Mesenteric fat pad (tissue), 1 donor: ENCODE data around the gene DOK4. TPM values are rescaled to one million over a fixed set of nuclear protein-coding genes. Genes with fewer than 3 reads are reported as not detected.
A peak's percentile ranks its signal among the peaks of the same experiment; 100 is the strongest.

Experiments used
- DNase-seq: peaks from one replicate; pipeline ENCODE4 v3.0.0-alpha.2; 2020; ENCODE audit warnings: low spot score
- long read RNA-seq: library from polyadenylated mRNA; unstranded; transcript quantifications from one replicate; pipeline ENCODE4 v2.0.0, GENCODE V29; 2020
- total RNA-seq: library from RNA; stranded (reverse); fragmentation: NEBNext Ultra II Directional; extraction: Animal tissue kit (Norgen Biotek cat#: 25700); gene quantifications from one replicate; pipeline ENCODE4 v1.2.1, GENCODE V29; 2021
- donor health status: DM: yes; HTN: yes; CAD: no.

The DOK4 gene
- 7.3 TPM for total RNA-seq
- long read RNA-seq, transcript DOK4-218 (8 exons, 1,848 nt): major isoform, 5 of 22 reads
- long read RNA-seq, partial matches to known transcripts: 1 of 22 reads
- long read RNA-seq, other reads (novel, unspliced or antisense): 14 of 22 reads

GRCh38 chr16:57485916-57486857 lies at the start of gene DOK4:
TSS of gene DOK4 (minus strand) at chr16:57486493. CDS start at chr16:57479507, 6,986 bp downstream.
- peak; percentile 96 for DNase-seq

DNA sequence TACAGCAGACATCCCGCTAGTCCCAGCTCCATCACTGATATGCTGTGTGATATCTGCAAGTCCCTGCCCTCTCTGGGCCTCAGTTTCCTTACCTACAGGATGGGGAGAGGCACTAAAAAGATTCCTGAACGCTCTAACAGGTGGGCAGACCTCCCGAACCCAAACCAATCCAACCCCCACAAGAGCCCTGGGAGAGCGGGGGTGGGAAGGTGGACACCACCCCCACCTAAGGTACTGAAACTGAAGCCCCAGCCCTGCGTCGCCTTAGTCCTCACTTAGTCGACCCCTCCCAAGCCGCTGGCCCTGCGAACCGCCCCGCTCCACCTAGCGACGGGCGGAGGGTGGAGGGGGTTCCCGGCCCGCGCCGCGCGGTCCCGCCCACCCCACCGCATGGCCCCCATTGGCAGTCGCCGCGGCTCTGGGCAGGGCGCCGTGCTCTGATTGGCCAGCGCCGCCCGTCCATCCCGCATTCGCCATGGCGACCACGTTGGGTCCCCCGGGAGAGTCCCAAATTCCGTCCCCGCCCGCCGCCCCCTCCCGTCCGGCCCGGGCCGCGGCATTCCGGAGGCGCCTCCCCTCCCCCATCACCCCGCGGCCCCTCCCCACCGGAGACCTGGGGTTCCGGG lies 49.5 kb upstream of the DOK4 start:
- peak; percentile 96 for DNase-seq

DNA sequence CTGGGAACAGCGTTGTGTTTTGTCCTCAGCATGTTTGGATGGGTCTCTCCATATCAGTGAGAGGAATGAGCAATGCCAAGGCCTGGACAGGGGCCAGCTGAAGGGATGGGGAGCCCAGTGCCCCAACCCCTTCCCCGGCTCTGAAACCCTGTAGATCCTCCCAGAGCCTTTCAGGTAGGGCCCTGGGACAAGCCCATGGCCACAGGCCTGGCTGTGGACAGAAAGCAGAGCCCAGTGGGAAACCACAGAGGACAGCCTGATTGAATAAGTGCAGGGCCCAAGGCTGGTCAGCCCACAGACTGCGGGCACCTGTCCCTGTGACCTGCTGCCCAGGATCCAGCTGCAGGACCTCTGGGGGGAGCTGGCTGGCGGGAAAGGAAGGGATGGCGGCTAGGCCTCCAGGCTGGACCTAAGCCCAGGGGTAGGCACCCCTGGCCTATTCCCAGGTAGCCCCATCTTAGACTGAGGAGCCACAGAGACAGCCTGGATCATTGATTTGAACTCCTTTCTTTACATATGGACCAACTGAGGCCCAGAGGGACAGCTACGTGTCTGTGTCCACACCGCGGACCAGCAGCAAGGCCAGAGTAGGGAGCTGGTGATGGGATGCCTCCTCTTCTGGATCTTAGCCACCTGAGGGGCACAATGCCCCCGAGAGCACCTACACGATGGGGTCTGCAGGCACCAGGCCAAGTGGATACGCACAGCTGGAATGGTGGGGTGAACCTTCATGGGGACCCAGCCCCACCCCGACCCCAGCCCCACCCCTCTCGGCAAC lies 48.8 kb upstream of the DOK4 start:
- peak; percentile 88 for DNase-seq

GRCh38 chr16:57534337-57534880 lies 48.1 kb upstream of the DOK4 start:
- no peak for DNase-seq

DNA sequence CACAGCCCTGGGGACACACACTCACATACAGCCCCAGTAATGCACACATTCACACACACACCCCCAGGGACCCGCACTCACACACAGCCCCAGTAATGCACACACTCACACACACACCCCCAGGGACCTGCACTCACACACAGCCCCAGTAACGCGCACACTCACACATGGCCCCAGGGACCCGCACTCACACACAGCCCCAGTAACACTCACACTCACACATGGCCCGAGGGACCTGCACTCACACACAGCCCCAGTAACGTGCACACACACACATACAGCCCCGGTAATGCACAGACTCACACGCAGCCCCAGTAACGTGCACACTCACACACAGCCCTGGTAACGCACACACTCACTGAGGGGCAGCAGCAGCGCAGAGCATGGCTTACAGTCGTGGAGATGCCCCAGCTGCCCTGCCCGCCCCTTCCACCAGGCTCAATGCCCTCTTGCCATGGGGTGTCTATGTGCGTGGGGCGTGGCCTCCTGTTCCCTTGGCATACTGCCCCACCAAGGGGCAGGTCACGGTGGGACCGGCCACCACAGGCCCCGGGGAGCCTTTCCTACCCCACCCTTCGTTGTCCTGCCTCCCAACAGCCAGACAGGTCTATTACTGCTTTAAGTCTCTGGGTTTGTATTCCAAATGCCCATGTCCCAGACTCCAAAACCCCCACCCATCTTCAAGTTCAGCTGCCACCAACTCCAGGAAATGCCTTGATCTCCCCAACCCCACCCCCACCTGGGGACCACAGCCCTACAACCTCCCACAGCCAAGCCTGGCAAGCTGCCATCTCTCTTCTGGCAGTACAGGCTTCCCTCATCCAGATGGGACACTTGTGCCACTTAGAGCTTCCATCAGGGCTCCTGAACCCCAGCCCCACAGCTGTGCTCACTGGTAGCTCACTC lies 47.4 kb upstream of the DOK4 start:
- peak; percentile 88 for DNase-seq

GRCh38 chr16:57532266-57532625 lies 46.0 kb upstream of the DOK4 start:
- peak; percentile 84 for DNase-seq

DNA sequence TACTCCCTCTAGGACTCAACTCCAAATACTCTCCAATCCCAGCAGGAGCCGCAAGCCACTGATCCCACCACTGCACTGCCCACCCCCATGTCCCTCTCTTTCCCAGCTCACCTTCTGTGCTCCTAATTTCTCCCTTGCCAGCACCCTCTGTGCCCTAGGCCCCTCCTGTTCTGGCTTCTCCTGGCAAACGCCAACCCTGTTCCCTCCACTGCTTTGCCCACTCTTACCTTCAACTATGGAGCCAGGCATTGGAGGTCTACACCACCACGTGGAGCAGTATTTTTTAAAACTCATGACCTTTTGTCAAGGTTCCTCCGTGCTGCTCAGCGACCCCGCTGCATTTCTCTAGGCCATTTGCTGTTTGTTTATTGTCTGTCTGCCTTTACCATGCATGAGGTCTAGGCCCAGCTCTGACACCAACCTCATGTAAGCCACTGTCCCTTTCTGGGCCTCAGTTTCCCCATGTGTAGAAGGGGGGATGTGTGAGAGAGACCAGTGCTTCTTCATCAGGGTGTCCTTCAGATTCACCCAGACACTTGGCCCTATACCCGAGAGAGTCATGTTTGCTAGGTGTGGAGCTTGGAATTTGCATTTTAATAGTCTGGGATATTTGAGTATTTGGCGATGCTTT lies 45.5 kb upstream of the DOK4 start:
- DNase-seq: peak; percentile 33

GRCh38 chr16:57531253-57531575 lies 44.9 kb upstream of the DOK4 start:
- DNase-seq: peak; percentile 43

GRCh38 chr16:57530522-57531252 lies 44.4 kb upstream of the DOK4 start:
- DNase-seq: peak; percentile 87

GRCh38 chr16:57530104-57530521 lies 43.8 kb upstream of the DOK4 start:
- peak; percentile 83 for DNase-seq

DNA sequence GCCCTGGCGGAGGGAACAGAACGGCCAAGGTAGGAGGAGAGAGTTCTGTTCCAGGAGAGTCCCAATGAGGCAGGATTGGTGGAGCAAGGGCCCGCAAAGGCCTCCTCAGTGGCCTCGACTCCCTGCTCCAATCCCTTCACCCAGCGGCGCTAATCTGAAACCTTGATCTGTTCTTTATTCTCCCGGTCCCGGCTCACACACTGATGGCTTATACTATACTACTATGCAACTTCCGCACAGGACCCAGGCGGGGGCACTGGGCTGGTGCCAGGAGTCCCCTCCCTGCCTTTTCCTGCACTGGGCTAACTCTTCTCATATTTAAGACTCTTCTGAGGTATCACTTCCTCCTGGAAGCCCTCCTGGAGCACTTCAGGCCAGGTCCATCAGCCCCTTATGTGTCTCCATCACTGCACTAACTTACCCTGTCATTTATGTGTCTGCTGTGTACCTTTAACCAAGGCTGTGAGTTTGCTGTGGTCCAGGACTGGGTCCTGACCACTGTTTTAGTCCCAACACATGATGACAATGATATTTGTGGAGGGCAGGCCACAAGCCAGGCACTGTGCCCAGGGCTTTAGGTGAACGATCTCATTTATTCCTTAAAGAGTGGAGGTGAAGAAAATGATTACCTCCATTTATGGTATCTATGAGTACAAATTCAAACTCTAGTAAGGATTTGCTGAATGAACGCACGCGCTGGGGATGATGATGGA lies 43.3 kb upstream of the DOK4 start:
- DNase-seq: no peak

- no peak for DNase-seq
These were observed 42.5 kb upstream of the DOK4 start for GRCh38 chr16:57528499-57529390.

GRCh38 chr16:57527610-57528360 lies 41.5 kb upstream of the DOK4 start:
- DNase-seq: no peak

- DNase-seq: no peak
These were observed 40.7 kb upstream of the DOK4 start for GRCh38 chr16:57527027-57527426.

- DNase-seq: no peak
These were observed 40.2 kb upstream of the DOK4 start for GRCh38 chr16:57526498-57526897.

GRCh38 chr16:57525761-57526160 lies 39.5 kb upstream of the DOK4 start:
- no peak for DNase-seq

- no peak for DNase-seq
These were observed 36.7 kb upstream of the DOK4 start for GRCh38 chr16:57522960-57523359.
